DND-41 (cell line): ENCODE results near the gene ASAH2.

Source experiments
- ATAC-seq: fragments of 200-7000 bp; cut with Tn5 transposase; 3 replicates; pipeline ENCODE4 v1.9.1; 2021; ENCODE audit warnings: low read depth; ENCODE audit not compliant: insufficient read depth
- DNase-seq: peaks from one replicate; pipeline ENCODE4 v3.0.0-alpha.2; 2020
- H2AFZ ChIP-seq: 2 replicates; pipeline ENCODE4 v1.6.0; 2012; ENCODE audit warnings: low read depth, low read length
- H3K27ac ChIP-seq: 2 replicates; pipeline ENCODE4 v1.5.1; 2012; ENCODE audit warnings: low read length, inconsistent platforms
- H3K27me3 ChIP-seq: fragments of 200-600 bp; sonication (generic); 2 replicates; pipeline ENCODE4 v1.6.0; 2012; ENCODE audit warnings: low read length, mild to moderate bottlenecking, inconsistent platforms; ENCODE audit not compliant: insufficient read depth, poor library complexity
- H3K36me3 ChIP-seq: 2 replicates; pipeline ENCODE4 v1.5.1; 2012; ENCODE audit warnings: low read length, inconsistent platforms; ENCODE audit not compliant: insufficient read depth
- H3K4me1 ChIP-seq: 2 replicates; pipeline ENCODE4 v1.5.1; 2012; ENCODE audit warnings: mild to moderate bottlenecking, low read length; ENCODE audit not compliant: insufficient read depth
- H3K4me2 ChIP-seq: 2 replicates; pipeline ENCODE4 v1.6.0; 2012; ENCODE audit warnings: mild to moderate bottlenecking, moderate library complexity, low read length, inconsistent platforms; ENCODE audit not compliant: insufficient read depth
- H3K4me3 ChIP-seq, 2 experiments: fragments of 200-600 bp in 1 of 2; shearing (Covaris generic) in 1 of 2; 2 replicates each; pipeline ENCODE4 v1.5.1; 2012 to 2016; ENCODE audit warnings: inconsistent platforms in 2 of 2, low read length in 2 of 2, mild to moderate bottlenecking in 2 of 2, low read depth in 1 of 2, moderate library complexity in 1 of 2
- H3K79me2 ChIP-seq: 2 replicates; pipeline ENCODE4 v1.6.0; 2012; ENCODE audit warnings: low read length, inconsistent platforms; ENCODE audit not compliant: insufficient read depth
- H3K9ac ChIP-seq: 2 replicates; pipeline ENCODE4 v1.6.0; 2012; ENCODE audit warnings: low read depth, mild to moderate bottlenecking, inconsistent platforms, low read length, moderate library complexity
- H3K9me3 ChIP-seq: 2 replicates; pipeline ENCODE4 v1.5.1; 2012; ENCODE audit warnings: low read length, moderate library complexity, mild to moderate bottlenecking, inconsistent platforms; ENCODE audit not compliant: insufficient read depth, severe bottlenecking
- H4K20me1 ChIP-seq: 2 replicates; pipeline ENCODE4 v1.6.0; 2012; ENCODE audit warnings: low read length; ENCODE audit not compliant: insufficient read depth
- CTCF ChIP-seq: IDR thresholded peaks from 2 replicates; pipeline ENCODE4 v1.5.1; 2012; ENCODE audit warnings: borderline replicate concordance, low read length, moderate library complexity, mild to moderate bottlenecking; ENCODE audit not compliant: poor library complexity, severe bottlenecking; ENCODE audit errors: extremely low read depth
- EZH2 ChIP-seq: IDR thresholded peaks from 3 replicates; pipeline ENCODE4 v1.6.1; 2012; ENCODE audit warnings: borderline replicate concordance, low read depth, mild to moderate bottlenecking, moderate library complexity, low read length, inconsistent platforms; ENCODE audit not compliant: severe bottlenecking

The ASAH2 gene

DNA sequence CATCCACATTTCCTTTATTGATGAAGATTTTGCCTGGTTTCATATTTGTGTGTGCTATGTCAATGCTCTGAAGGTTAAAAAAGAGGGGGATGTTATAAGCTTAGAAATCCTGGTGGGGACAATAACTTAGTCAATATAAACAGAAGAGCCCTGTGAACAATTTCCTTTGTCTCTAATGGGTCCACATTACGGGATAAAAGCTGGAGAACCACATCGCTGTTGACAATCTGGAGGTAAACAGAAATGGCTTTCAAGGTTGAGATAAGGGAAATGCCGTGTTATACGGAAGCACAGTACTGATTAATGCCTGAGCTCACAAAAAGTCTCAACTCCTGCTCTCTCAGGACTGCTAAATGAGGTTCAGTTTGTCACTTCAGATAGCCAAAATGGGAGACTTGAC lies 16.8 kb downstream of the ASAH2 start:
- DNase-seq (no peak), ATAC-seq (no peak)
- no peak overlapping the region for H2AFZ ChIP-seq
- no peak overlapping the region for H3K9ac ChIP-seq
- H3K9me3 ChIP-seq = no peaks in the 10 kb centered on the region
- H3K36me3 ChIP-seq = no peaks in the 10 kb centered on the region
- no peak overlapping the region for H3K4me2 ChIP-seq
- no peaks in the 10 kb centered on the region for H4K20me1 ChIP-seq
- no peak for TF ChIP-seq EZH2
- TF ChIP-seq CTCF = no peak
- H3K79me2 ChIP-seq = no peaks in the 10 kb centered on the region
- no peak overlapping the region for H3K4me3 ChIP-seq
- no peak overlapping the region for H3K27ac ChIP-seq
- peaks cover 11% of the 10 kb centered on the region for H3K27me3 ChIP-seq
- H3K4me1 ChIP-seq = no peaks in the 10 kb centered on the region

- Histone ChIP-seq H2AFZ (no peak overlapping the region), H3K4me2 (no peak overlapping the region), H4K20me1 (no peaks in the 10 kb centered on the region), H3K27ac (no peak overlapping the region), H3K27me3 (peaks cover 11% of the 10 kb centered on the region), H3K9me3 (no peaks in the 10 kb centered on the region), H3K9ac (no peak overlapping the region), H3K79me2 (no peaks in the 10 kb centered on the region), H3K36me3 (no peaks in the 10 kb centered on the region), H3K4me1 (no peaks in the 10 kb centered on the region), H3K4me3 (no peak overlapping the region)
- DNase-seq (no peak), ATAC-seq (no peak)
- TF ChIP-seq CTCF (no peak), EZH2 (no peak)
Measured at GRCh38 chr10:50232261-50232639, 19.1 kb downstream of the ASAH2 start.

DNA sequence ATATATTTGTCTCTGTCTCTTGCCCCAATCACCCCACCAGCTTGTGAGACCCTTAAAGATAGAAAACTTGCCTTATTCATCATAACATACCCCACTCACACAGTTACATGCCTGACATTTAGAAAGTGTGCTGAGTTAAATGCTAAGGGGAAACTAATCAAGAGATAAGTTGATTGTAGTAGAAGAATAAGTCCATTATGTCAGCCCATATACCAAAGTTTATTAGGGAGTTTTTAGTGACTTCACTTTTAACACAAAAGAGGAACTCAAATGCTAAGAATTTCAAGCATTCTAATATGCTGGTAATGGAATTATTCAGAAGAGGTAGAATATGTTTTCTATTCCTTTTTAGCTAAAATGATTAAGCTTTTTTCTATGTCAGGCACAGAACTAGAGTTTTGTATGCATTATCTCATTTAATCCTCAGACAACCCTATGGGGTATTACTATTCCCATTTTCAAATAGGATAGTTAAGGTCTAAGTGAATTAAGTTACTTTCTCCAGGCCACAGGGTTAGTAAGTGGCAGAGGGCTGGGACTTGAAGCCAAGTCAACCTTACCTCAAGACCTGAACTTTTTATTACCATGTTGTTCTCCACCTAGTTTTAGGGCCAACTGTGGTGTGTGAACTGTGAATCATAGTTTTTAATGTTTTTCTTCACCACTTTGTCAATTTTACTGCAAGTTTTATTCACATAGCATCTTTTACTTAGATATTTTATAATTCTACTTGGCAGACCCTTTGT lies 19.6 kb downstream of the ASAH2 start:
- Histone ChIP-seq H3K36me3 (no peaks in the 10 kb centered on the region), H2AFZ (no peak overlapping the region), H3K4me2 (no peak overlapping the region), H4K20me1 (no peaks in the 10 kb centered on the region), H3K9me3 (no peaks in the 10 kb centered on the region), H3K27me3 (peaks cover 11% of the 10 kb centered on the region), H3K4me1 (no peaks in the 10 kb centered on the region), H3K9ac (no peak overlapping the region), H3K4me3 (no peak overlapping the region), H3K27ac (no peak overlapping the region), H3K79me2 (no peaks in the 10 kb centered on the region)
- no peak for TF ChIP-seq CTCF
- TF ChIP-seq EZH2 = no peak
- ATAC-seq (no peak), DNase-seq (no peak)

DNA sequence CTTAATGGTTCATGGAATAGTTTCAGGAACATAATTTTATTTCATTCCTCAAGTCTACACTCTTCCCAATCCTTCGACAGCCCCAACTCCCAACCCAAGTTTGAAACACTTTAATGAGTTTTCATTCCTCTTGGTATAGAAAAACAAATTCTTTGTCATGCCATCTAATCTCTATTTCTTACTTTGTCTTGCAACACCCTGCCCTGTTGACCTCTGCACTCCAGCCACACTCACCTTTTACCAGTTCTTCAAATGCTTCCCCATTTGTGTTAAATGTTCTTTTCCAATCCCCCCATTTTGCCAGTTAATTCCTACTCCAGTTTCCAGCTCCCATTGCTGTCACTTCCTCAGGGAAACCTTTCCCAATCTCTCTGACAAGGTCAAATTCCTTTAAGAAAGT lies 21.9 kb downstream of the ASAH2 start:
- H3K27me3 ChIP-seq = peaks cover 11% of the 10 kb centered on the region
- ATAC-seq = no peak
- H3K4me1 ChIP-seq = no peaks in the 10 kb centered on the region

More for the DNA sequence above, 21.9 kb downstream of the ASAH2 start:
- Histone ChIP-seq H3K9ac (no peak overlapping the region), H2AFZ (no peak overlapping the region), H3K36me3 (no peaks in the 10 kb centered on the region), H3K4me3 (no peak overlapping the region), H3K9me3 (no peaks in the 10 kb centered on the region), H3K79me2 (no peaks in the 10 kb centered on the region), H3K4me2 (no peak overlapping the region), H3K27ac (no peak overlapping the region), H4K20me1 (no peaks in the 10 kb centered on the region)
- no peak for TF ChIP-seq EZH2
- no peak for TF ChIP-seq CTCF
- no peak for DNase-seq
